IMR-90 (cell line): ENCODE data around the gene C1orf141.
"Not testable (repeated sequence)": the region's sequence is repeated elsewhere in the genome, so short reads cannot be mapped to it uniquely, and the experiment has no call there.

ENCODE experiments used
- RFX5 ChIP-seq: IDR thresholded peaks from 2 replicates; pipeline ENCODE4 v1.8.0; 2012; ENCODE audit warnings: low read depth, mild to moderate bottlenecking, low read length, moderate library complexity
- SMC3 ChIP-seq: fragments of 150-350 bp; IDR thresholded peaks from 2 replicates; pipeline ENCODE4 v1.6.1; 2016; ENCODE audit warnings: low read depth, mild to moderate bottlenecking, antibody characterized with exemption, low read length, moderate library complexity

DNA sequence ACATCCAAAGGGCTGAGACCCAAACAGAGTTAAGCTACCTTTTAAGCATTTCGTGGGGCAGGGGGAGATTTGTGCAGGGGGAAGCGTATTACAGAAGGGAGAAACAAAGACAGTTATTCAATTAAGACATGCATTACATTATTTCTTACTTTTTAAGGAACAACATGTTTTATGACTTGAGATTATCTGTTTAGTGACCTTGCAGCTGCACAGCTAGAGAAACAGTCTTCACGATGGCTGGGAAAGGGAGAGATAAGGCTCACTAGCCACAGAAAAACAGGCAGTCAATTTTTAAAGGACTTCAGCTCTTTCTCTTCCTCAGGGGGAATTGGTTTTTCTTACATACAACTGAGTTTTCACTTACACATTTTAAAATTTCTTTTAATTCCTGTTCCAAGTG is 7.1 kb upstream of the C1orf141 start:
- not testable (repeated sequence) for TF ChIP-seq SMC3, RFX5
